Measurements from ENCODE around the gene C3orf85. TPM values are rescaled to one million over a fixed set of nuclear protein-coding genes. Genes with fewer than 3 reads are reported as not detected.

Gene C3orf85
- polyA plus RNA-seq, 1 experiment: not detected

- H3K4me3 ChIP-seq (ENCODE audit: low read depth, low read length): no peak overlapping the region
- ChIA-PET CTCF (no interaction called here), POLR2A (no interaction called here)
- TF ChIP-seq CTCF (IDR thresholded peaks at IDR 0.05; ENCODE audit: insufficient read depth, low read depth, low read length): no peak
- H3K27me3 ChIP-seq (ENCODE audit: control insufficient read depth, insufficient read depth, low read length): no peaks in the 10 kb centered on the region
- no peak for DNase-seq (ENCODE audit: low read depth)
- no peaks in the 10 kb centered on the region for H3K36me3 ChIP-seq (ENCODE audit: control insufficient read depth, insufficient read depth, low read length)
Measured at GRCh38 chr3:109098079-109098644, 38.4 kb upstream of the C3orf85 start.

- DNase-seq (ENCODE audit: low read depth): no peak
- POLR2A ChIA-PET: no interaction called here
- H3K4me3 ChIP-seq (ENCODE audit: low read depth, low read length): no peak overlapping the region
- no peak for TF ChIP-seq CTCF (IDR thresholded peaks at IDR 0.05; ENCODE audit: insufficient read depth, low read depth, low read length)
- CTCF ChIA-PET: no interaction called here
- H3K27me3 ChIP-seq (ENCODE audit: control insufficient read depth, insufficient read depth, low read length): no peaks in the 10 kb centered on the region
- no peaks in the 10 kb centered on the region for H3K36me3 ChIP-seq (ENCODE audit: control insufficient read depth, insufficient read depth, low read length)
Measured at GRCh38 chr3:109109574-109109973, 26.9 kb upstream of the C3orf85 start.

DNA sequence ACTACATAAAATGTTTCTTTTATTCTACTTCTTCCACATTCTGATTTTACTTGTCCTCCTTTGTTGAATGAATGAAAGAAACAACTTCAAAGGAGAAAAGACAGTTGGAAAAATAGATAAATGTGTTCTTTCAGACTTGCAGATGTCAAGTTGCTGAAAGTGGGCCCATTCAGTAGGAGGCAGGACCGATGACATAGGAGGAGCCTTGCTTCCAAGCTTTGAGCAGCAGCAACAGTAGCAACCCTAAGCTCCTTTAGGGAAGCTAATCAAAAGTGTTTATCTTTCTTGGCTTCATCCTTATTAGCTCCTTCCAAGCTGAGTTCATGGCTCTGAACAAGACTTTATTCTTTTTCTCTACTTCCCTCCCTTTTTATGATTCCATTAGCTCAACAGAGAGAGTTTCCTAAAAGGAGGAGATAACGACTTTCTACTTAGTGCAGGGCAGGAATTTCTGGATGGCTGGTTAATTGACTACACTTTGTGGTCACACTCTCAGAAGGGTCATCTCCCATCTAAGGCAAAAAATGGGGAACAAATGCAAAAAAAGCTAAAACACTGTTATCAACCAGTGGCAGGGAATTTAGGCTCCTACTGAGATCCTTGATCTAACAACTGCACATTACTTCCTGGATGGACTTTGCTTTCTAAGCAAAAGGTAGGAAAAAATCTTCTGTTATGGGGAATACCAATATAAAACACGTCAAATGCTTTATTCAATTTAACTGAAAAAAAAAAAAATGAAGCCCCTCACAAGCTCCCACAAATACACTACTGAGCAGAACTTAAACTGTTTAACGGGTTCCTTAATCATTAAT is 23.4 kb upstream of the C3orf85 start:
- DNase-seq (ENCODE audit: low read depth): no peak
- ChIA-PET POLR2A (no interaction called here), CTCF (no interaction called here)
- no peak for TF ChIP-seq CTCF (IDR thresholded peaks at IDR 0.05; ENCODE audit: insufficient read depth, low read depth, low read length)
- Histone ChIP-seq H3K36me3 (ENCODE audit: control insufficient read depth, insufficient read depth, low read length) (no peaks in the 10 kb centered on the region), H3K27me3 (ENCODE audit: control insufficient read depth, insufficient read depth, low read length) (no peaks in the 10 kb centered on the region), H3K4me3 (ENCODE audit: low read depth, low read length) (no peak overlapping the region)

- H3K27me3 ChIP-seq (ENCODE audit: control insufficient read depth, insufficient read depth, low read length): no peaks in the 10 kb centered on the region
- no peak for TF ChIP-seq CTCF (IDR thresholded peaks at IDR 0.05; ENCODE audit: insufficient read depth, low read depth, low read length)
- CTCF ChIA-PET: no interaction called here
- POLR2A ChIA-PET: no interaction called here
- DNase-seq (ENCODE audit: low read depth): no peak
- H3K4me3 ChIP-seq (ENCODE audit: low read depth, low read length): no peak overlapping the region
- no peaks in the 10 kb centered on the region for H3K36me3 ChIP-seq (ENCODE audit: control insufficient read depth, insufficient read depth, low read length)
Measured at GRCh38 chr3:109114746-109115145, 21.8 kb upstream of the C3orf85 start.

GRCh38 chr3:109115451-109115850 is 21.1 kb upstream of the C3orf85 start:
- DNase-seq (ENCODE audit: low read depth): no peak
- Histone ChIP-seq H3K27me3 (ENCODE audit: control insufficient read depth, insufficient read depth, low read length) (no peaks in the 10 kb centered on the region), H3K36me3 (ENCODE audit: control insufficient read depth, insufficient read depth, low read length) (no peaks in the 10 kb centered on the region), H3K4me3 (ENCODE audit: low read depth, low read length) (no peak overlapping the region)
- ChIA-PET CTCF (no interaction called here), POLR2A (no interaction called here)
- TF ChIP-seq CTCF (IDR thresholded peaks at IDR 0.05; ENCODE audit: insufficient read depth, low read depth, low read length): no peak
